ENCODE data around the gene AGAP1.

The AGAP1 gene

DNA sequence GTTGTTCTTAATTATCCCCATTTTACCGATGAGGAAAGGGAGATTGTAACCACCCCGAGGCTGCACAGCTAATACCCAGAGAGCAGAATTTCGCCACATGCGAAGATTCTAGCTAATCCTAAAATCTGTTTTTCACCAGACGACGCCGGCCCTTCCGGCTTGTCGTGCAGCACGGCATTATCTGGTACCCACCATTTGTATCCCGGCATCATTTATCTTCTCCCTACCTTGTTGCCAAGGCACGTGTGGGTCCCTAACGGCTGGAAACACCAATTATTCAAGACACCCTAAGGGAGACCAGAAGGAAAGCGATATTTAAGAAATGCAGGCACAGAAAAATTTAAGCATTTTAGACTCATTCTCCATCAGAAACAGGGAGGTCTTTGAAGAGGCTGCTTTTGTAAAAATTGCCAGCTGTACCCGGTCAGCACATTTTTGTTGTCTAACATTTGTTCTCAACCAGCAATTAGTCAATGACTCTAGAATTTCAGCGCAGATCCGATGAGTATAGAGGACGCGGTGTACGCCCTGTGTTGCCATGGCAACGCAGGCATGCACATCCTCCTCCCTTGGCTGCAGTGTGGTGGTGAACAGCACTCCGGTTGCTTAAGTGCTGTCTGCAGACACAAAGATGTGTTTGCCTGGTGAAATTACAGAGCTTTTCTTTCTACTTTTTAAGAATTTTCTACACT, 111.6 kb downstream of the AGAP1 start:
- no peak overlapping the region for H3K4me3 ChIP-seq (ENCODE audit: low read depth, low read length)
- no peak for TF ChIP-seq CTCF (IDR thresholded peaks at IDR 0.05; ENCODE audit: control insufficient read depth, extremely low read depth, insufficient read depth)
- no peak for DNase-seq (ENCODE audit: low read depth)

GRCh38 chr2:235606004-235606715, 112.3 kb downstream of the AGAP1 start:
- no peak for DNase-seq (ENCODE audit: low read depth)
- TF ChIP-seq CTCF (IDR thresholded peaks at IDR 0.05; ENCODE audit: control insufficient read depth, extremely low read depth, insufficient read depth) = no peak
- no peak overlapping the region for H3K4me3 ChIP-seq (ENCODE audit: low read depth, low read length)

DNA sequence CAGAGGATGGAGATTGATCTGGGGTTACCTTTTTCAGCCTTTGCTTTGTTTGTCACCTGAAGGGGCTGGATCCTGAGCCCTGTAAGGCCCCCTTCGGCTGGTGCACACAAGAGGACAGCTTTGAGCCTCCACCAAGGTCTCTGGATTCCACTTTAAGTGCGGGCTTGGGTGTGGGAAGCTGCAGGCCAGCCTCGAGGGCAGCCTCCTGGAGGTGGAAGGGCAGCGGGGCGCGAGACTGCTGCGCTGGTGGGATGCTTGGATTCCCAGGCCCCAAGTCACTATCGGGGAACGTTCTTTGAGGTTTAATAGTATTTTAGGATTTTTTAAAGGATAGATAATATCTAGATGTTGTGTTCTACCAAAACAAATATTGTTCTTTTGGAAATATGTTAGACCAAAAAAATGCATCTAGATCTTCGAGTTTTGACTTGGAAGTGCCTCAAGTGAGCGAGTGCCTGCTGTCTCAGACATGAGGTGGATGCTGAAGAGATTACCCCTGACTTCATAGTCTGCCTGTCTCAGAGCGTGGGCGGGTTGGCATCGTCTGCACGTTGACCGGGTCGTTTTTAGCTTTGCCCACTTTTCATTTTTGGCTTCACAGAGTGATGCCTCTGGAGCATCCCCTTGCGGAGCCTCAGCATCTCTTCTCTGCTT, 113.8 kb downstream of the AGAP1 start:
- no peak overlapping the region for H3K4me3 ChIP-seq (ENCODE audit: low read depth, low read length)
- DNase-seq (ENCODE audit: low read depth) = no peak
- no peak for TF ChIP-seq CTCF (IDR thresholded peaks at IDR 0.05; ENCODE audit: control insufficient read depth, extremely low read depth, insufficient read depth)

DNA sequence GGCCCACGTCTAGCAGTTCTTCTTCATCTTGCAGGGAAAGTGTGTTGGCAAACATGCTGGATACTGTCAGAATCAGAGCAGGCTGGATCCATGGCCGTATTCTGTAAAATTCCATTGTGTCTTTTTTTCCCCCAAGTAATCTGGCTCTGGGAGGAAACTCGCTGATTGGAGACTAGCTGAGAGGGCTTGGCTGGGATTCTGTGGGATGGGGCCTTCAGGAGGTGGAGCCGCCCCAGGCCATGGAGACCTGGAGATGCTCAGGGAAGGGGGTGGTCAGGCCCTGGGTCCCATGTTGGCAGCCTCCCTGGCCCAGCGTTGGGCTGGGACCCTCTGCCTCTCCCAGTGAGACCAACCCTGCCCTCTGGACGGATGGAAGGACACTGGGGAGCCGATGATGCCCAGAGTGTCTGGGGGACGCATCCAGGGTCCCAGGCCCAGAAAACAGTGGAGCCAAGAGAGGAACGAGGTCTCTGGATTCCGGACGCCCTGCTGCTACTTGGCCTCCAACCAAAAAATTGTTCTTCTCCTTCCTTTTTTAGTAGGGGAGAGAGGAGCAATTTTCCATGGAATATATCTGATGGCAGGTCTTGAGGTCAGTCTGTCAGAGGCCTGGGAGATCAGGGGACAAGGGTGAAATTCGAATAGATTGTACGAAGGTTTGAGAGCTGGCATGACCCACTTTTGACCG, 114.5 kb downstream of the AGAP1 start:
- no peak overlapping the region for H3K4me3 ChIP-seq (ENCODE audit: low read depth, low read length)
- DNase-seq (ENCODE audit: low read depth) = no peak
- TF ChIP-seq CTCF (IDR thresholded peaks at IDR 0.05; ENCODE audit: control insufficient read depth, extremely low read depth, insufficient read depth) = no peak

DNA sequence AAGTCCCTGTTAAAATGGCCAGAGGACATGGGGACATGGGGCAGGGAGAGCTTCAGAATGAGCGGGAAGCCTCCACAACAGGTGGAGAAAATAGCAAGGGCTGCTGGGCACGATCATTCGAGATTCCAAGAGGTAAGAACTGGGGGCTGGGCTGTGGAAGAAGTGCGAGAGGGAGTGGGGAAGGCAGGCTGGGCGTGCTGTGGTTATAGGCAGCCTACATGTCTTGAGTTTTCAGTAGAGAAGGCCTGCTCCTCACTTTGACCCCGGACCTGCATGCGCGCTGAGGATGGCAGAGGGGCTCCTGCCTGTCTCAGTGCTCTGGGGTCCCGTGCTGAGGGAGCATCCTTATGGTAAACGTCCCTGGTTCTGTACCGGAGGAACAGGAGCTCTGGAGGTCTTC, 115.5 kb downstream of the AGAP1 start:
- no peak for TF ChIP-seq CTCF (IDR thresholded peaks at IDR 0.05; ENCODE audit: control insufficient read depth, extremely low read depth, insufficient read depth)
- DNase-seq (ENCODE audit: low read depth) = no peak

DNA sequence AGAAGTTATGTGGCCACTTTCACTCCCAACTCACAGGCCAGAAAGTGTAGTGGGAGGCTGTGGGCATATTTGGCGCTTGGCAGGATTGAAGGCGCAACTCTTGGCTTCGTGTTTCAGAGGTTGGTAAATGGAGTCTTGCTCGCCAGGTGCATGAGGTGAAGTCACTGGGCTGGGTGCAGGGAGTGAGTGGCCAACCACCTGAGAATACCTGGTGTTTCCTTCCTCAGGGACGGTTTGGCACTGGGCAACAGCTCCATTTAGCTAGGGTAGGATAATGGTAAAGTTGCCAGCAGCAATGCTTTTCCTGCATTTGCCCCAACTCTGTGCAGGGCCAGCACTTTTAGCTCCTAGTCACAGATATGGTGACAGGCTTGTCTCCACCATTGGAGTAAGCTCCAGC, 115.9 kb downstream of the AGAP1 start:
- no peak for TF ChIP-seq CTCF (IDR thresholded peaks at IDR 0.05; ENCODE audit: control insufficient read depth, extremely low read depth, insufficient read depth)
- no peak overlapping the region for H3K4me3 ChIP-seq (ENCODE audit: low read depth, low read length)
- DNase-seq (ENCODE audit: low read depth) = no peak

More for the DNA sequence above, 115.5 kb downstream of the AGAP1 start:
- no peak overlapping the region for H3K4me3 ChIP-seq (ENCODE audit: low read depth, low read length)
